GM19324 (cell line): Measurements from ENCODE around the gene MVB12B.
"Not testable (repeated sequence)": the region's sequence is repeated elsewhere in the genome, so short reads cannot be mapped to it uniquely, and the experiment has no call there.

ENCODE experiments used
- ATAC-seq: cut with Tn5 transposase; IDR thresholded peaks from one replicate; pipeline ENCODE4 v1.9.1; 2021; ENCODE audit warnings: mild to moderate bottlenecking, moderate library complexity; ENCODE audit not compliant: unreplicated experiment, low FRiP score

Gene MVB12B

GRCh38 chr9:126549246-126550006, 222.8 kb downstream of the MVB12B start:
- ATAC-seq, result no peak

GRCh38 chr9:126550891-126551351, 224.3 kb downstream of the MVB12B start:
- ATAC-seq, result no peak

- no peak for ATAC-seq
Measured at GRCh38 chr9:126551812-126552211, 225.2 kb downstream of the MVB12B start.

GRCh38 chr9:126554292-126554691, 227.7 kb downstream of the MVB12B start:
- ATAC-seq, result no peak

- ATAC-seq, result not testable (repeated sequence)
Measured at GRCh38 chr9:126555421-126555820, 228.8 kb downstream of the MVB12B start.
